Ascending aorta (tissue), 2 donors: ENCODE measurements around the gene MPRIP. TPM values are rescaled to one million over a fixed set of nuclear protein-coding genes. Genes with fewer than 3 reads are reported as not detected.

Source experiments
- DNase-seq, 2 donors: peaks; one replicate each; pipeline ENCODE4 v3.0.0-alpha.2; 2019; ENCODE audit warnings: low spot score in 2 of 2
- H3K27ac ChIP-seq, 2 donors: fragments of 200-600 bp; sonication (generic); one replicate each; pipeline ENCODE4 v1.5.1; 2016 to 2017; ENCODE audit warnings: mild to moderate bottlenecking in 1 of 2
- H3K27me3 ChIP-seq: fragments of 200-600 bp; sonication (generic); one replicate; pipeline ENCODE4 v1.5.1; 2017
- H3K36me3 ChIP-seq, 2 donors: fragments of 200-600 bp; sonication (generic); one replicate each; pipeline ENCODE4 v1.5.1; 2016
- H3K4me1 ChIP-seq, 2 donors: fragments of 200-600 bp; sonication (generic); one replicate each; pipeline ENCODE4 v1.5.1; 2016 to 2017; ENCODE audit warnings: mild to moderate bottlenecking in 1 of 2
- H3K4me3 ChIP-seq, 2 donors: fragments of 200-600 bp; sonication (generic); one replicate each; pipeline ENCODE4 v1.5.1; 2016 to 2017; ENCODE audit warnings: mild to moderate bottlenecking in 1 of 2
- H3K9me3 ChIP-seq, 2 donors: fragments of 200-600 bp; sonication (generic); one replicate each; pipeline ENCODE4 v1.5.1; 2016
- CTCF ChIP-seq, 3 experiments: fragments of 200-600 bp in 2 of 3; fragments of 450-650 bp in 1 of 3; sonication (generic) in 2 of 3; IDR thresholded peaks; one replicate each; pipeline ENCODE4 v1.5.1; 2016 to 2019; ENCODE audit warnings: antibody characterized with exemption in 3 of 3, mild to moderate bottlenecking in 1 of 3, moderate library complexity in 1 of 3
- intact Hi-C: fragments of 100-400 bp; cut with DNase I; formaldehyde crosslinking; loops from one replicate; pipeline ENCODE4 v1.15.1; 2023
- total RNA-seq: library from RNA; depleted of rRNA; stranded (reverse); fragments of >200 nt; gene quantifications from one replicate; pipeline ENCODE4 v1.1.0, GENCODE V29; 2016

MPRIP gene
- total RNA-seq, 1 donor from 2014 or later, result 246 TPM

DNA sequence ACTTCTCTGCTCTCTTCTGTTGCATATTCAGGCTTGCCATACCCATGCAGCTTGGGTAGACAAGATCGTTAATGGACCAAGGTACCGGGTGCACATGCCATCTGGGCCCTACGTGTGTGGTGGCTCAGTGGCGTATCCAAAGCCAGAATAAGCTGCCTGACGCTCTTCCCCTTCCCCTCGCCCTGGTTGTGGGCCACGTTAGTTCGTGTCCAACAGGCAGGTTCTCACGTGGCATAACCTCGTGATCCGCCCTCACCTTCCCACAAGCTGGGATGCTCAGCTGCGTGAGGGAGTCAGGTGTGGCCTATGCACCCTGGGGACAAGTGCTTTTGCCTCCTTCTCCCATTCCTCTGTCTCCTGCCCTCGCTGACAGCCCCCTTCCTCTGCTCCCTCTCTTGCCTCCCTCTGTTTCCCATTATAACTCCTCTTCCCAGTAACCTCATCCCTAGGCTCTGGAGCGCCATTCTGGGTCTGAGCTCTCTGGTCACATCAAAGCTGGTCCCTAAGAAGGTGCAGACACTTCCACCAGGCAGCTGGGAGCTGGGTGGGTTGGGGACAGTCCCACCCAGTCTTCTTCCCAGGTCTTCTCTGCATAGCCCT, 86.3 kb downstream of the MPRIP start:
- Histone ChIP-seq H3K27ac (no peak overlapping the region), H3K27me3 (no peaks in the 10 kb centered on the region), H3K36me3 (peaks cover 33 to 67% of the 10 kb centered on the region in 2 donors), H3K4me3 (no peak overlapping the region), H3K4me1 (peaks cover 9 to 19% of the 10 kb centered on the region in 2 donors), H3K9me3 (no peaks in the 10 kb centered on the region)
- intact Hi-C loops, result no loop called here
- DNase-seq, result no peak
- TF ChIP-seq CTCF (IDR thresholded peaks at IDR 0.05), result no peak

DNA sequence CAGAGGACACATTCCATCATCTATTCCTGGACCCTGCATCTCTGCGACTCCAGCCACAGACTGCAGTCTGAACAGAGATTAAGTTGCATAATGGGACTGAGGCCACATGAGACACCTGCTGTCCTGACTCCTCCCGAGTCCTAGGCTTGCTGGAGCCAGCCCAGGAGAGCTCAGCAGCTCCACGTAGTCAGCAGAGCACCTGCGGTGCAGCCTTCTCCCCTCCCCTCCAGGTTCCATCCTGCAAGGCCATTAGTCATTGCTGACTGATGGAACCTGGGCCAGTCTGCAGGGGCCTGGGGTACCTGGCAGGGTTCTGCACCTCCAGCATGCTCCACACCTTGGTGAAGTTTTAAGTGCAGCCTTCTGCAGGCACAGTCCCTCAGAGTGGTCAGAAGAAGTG, 87.2 kb downstream of the MPRIP start:
- Histone ChIP-seq H3K36me3 (peaks cover 36 to 75% of the 10 kb centered on the region in 2 donors), H3K9me3 (no peaks in the 10 kb centered on the region), H3K27me3 (no peaks in the 10 kb centered on the region), H3K4me3 (no peak overlapping the region), H3K4me1 (peaks cover 9 to 19% of the 10 kb centered on the region in 2 donors), H3K27ac (no peak overlapping the region)
- intact Hi-C loops, result no loop called here
- no peak for DNase-seq
- TF ChIP-seq CTCF (IDR thresholded peaks at IDR 0.05), result no peak

DNA sequence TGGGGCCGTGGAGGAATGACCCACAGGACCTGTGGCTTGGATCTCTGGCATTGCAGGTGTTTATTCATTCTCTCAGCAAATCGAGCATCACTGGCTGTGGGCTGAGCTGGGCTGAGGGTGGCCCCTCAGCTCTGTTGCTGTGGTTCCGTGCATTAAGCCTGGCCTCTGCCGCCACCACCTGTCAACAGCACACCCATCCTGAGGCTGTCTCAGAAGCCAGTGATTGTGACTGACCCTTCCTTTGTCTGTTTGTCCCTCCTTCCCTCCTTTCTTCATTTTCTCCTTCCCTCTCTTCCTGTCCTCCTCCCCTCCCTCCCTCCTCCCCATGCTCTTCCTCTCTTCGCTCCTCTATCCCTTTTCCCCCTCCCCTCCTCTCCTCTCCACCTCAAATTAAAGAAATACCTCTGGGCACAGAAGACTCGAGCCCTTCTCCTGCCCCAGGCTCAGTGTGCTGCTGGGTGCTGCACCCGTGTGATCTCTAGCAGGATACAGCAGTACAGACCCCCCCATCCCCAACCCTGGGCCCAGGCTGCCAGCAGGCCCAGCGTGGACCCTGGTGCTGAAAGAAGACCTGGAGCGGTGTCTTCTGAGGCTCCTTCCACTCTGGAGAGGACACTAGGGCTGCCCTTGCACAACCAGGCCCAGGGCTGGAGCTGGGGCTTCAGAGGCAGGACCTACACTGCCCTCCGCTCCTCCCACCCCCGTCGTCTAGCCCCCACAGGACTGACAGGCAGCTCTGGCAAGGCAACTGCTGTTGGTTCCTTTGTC, 88.0 kb downstream of the MPRIP start:
- peaks cover 41 to 82% of the 10 kb centered on the region in 2 donors for H3K36me3 ChIP-seq
- H3K27ac ChIP-seq, result no peak overlapping the region
- peaks cover 9 to 14% of the 10 kb centered on the region in 2 donors for H3K4me1 ChIP-seq
- no peak overlapping the region for H3K4me3 ChIP-seq
- intact Hi-C loops, result no loop called here
- TF ChIP-seq CTCF (IDR thresholded peaks at IDR 0.05), result no peak
- no peak for DNase-seq
- no peaks in the 10 kb centered on the region for H3K9me3 ChIP-seq
- H3K27me3 ChIP-seq, result no peaks in the 10 kb centered on the region

GRCh38 chr17:17131839-17132238, 89.6 kb downstream of the MPRIP start:
- Histone ChIP-seq H3K4me3 (no peak overlapping the region), H3K27me3 (no peaks in the 10 kb centered on the region), H3K9me3 (no peaks in the 10 kb centered on the region), H3K4me1 (peaks cover 2% of the 10 kb centered on the region in 2 donors), H3K27ac (no peak overlapping the region), H3K36me3 (peaks cover 57 to 97% of the 10 kb centered on the region in 2 donors)
- DNase-seq, result no peak
- TF ChIP-seq CTCF (IDR thresholded peaks at IDR 0.05), result no peak
- intact Hi-C loops, result no loop called here

DNA sequence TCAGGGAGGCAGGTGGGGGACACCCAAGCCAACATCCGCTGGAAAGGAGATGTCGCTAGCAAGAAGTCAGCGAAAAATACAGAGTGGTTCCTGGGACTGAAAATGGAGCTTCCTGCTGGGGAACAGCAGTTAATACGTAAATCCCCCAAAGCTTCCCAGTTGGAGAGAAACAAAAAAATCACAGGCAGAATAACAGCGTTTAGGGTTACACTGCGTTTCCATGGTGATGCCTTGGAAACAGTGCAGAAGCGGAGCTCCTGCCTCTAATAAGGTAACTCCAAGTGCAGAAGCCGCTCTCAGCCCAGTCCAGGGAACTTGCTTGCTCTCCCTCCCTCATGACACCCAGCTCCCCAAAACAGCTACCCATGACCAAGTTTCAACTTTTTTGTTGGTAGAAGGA, 90.5 kb downstream of the MPRIP start:
- no peak overlapping the region for H3K27ac ChIP-seq
- no peak for DNase-seq
- H3K36me3 ChIP-seq, result peaks cover 66 to 97% of the 10 kb centered on the region in 2 donors
- intact Hi-C loops, result no loop called here
- H3K9me3 ChIP-seq, result no peaks in the 10 kb centered on the region
- no peak overlapping the region for H3K4me3 ChIP-seq
- no peaks in the 10 kb centered on the region for H3K27me3 ChIP-seq
- no peaks in the 10 kb centered on the region for H3K4me1 ChIP-seq
- TF ChIP-seq CTCF (IDR thresholded peaks at IDR 0.05), result no peak
